GM21526 (cell line): ENCODE data around the gene NWD2.

Experiments used
- ATAC-seq: cut with Tn5 transposase; IDR thresholded peaks from one replicate; pipeline ENCODE4 v1.9.1; 2021; ENCODE audit warnings: moderate library complexity; ENCODE audit not compliant: unreplicated experiment, low FRiP score

Gene NWD2

GRCh38 chr4:37464373-37465128, 220.0 kb downstream of the NWD2 start:
- ATAC-seq, result no peak

GRCh38 chr4:37465296-37465695, 220.8 kb downstream of the NWD2 start:
- ATAC-seq, result no peak

GRCh38 chr4:37465845-37466244, 221.3 kb downstream of the NWD2 start:
- ATAC-seq, result no peak

GRCh38 chr4:37467223-37467622, 222.7 kb downstream of the NWD2 start:
- no peak for ATAC-seq

GRCh38 chr4:37467824-37468223, 223.3 kb downstream of the NWD2 start:
- ATAC-seq, result no peak

- ATAC-seq, result no peak
Observed at GRCh38 chr4:37469286-37469685, 224.7 kb downstream of the NWD2 start.

- ATAC-seq, result no peak
Observed at GRCh38 chr4:37470245-37470644, 225.7 kb downstream of the NWD2 start.

- no peak for ATAC-seq
Observed at GRCh38 chr4:37471093-37471492, 226.6 kb downstream of the NWD2 start.

GRCh38 chr4:37471971-37472370, 227.4 kb downstream of the NWD2 start:
- no peak for ATAC-seq

GRCh38 chr4:37473807-37474206, 229.3 kb downstream of the NWD2 start:
- ATAC-seq, result no peak

GRCh38 chr4:37475087-37475486, 230.5 kb downstream of the NWD2 start:
- ATAC-seq, result no peak

GRCh38 chr4:37475776-37476175, 231.2 kb downstream of the NWD2 start:
- ATAC-seq, result no peak

- no peak for ATAC-seq
Observed at GRCh38 chr4:37476256-37476655, 231.7 kb downstream of the NWD2 start.

GRCh38 chr4:37476691-37477090, 232.1 kb downstream of the NWD2 start:
- ATAC-seq, result no peak

- ATAC-seq, result no peak
Observed at GRCh38 chr4:37477126-37477525, 232.6 kb downstream of the NWD2 start.

- ATAC-seq, result no peak
Observed at GRCh38 chr4:37478151-37478550, 233.6 kb downstream of the NWD2 start.

- no peak for ATAC-seq
Observed at GRCh38 chr4:37480509-37480908, 236.0 kb downstream of the NWD2 start.

GRCh38 chr4:37481547-37482122, 237.1 kb downstream of the NWD2 start:
- ATAC-seq, result no peak

- ATAC-seq, result no peak
Observed at GRCh38 chr4:37482236-37482913, 237.8 kb downstream of the NWD2 start.

GRCh38 chr4:37483610-37484009, 239.1 kb downstream of the NWD2 start:
- ATAC-seq, result no peak

- ATAC-seq, result no peak
Observed at GRCh38 chr4:37486166-37486565, 241.6 kb downstream of the NWD2 start.

- ATAC-seq, result no peak
Observed at GRCh38 chr4:37487668-37488067, 243.1 kb downstream of the NWD2 start.
